ENCODE data around the gene TOM1L2.

The TOM1L2 gene

GRCh38 chr17:17975436-17975835 lies 3.2 kb upstream of the TOM1L2 start:
- Histone ChIP-seq H3K27ac (ENCODE audit: insufficient read depth, low read length, poor library complexity, severe bottlenecking) (no peak overlapping the region), H3K36me3 (ENCODE audit: control insufficient read depth, insufficient read depth, low read length) (no peaks in the 10 kb centered on the region), H3K9me3 (ENCODE audit: control insufficient read depth, low read length) (no peaks in the 10 kb centered on the region), H3K4me1 (ENCODE audit: control insufficient read depth, insufficient read depth, low read length, poor library complexity, severe bottlenecking) (peaks cover 16% of the 10 kb centered on the region), H3K27me3 (replicated peaks; ENCODE audit: control insufficient read depth, insufficient read depth, low read length, poor library complexity, severe bottlenecking) (no peaks in the 10 kb centered on the region), H3K4me3 (ENCODE audit: insufficient read depth, low read depth, low read length, poor library complexity, severe bottlenecking) (no peak overlapping the region)
- no peak for DNase-seq

- H3K4me1 ChIP-seq (ENCODE audit: control insufficient read depth, insufficient read depth, low read length, poor library complexity, severe bottlenecking): peaks cover 17% of the 10 kb centered on the region
- H3K27me3 ChIP-seq (replicated peaks; ENCODE audit: control insufficient read depth, insufficient read depth, low read length, poor library complexity, severe bottlenecking): no peaks in the 10 kb centered on the region
- DNase-seq: no peak
- H3K27ac ChIP-seq (ENCODE audit: insufficient read depth, low read length, poor library complexity, severe bottlenecking): peak overlapping the region; percentile 59
- H3K4me3 ChIP-seq (ENCODE audit: insufficient read depth, low read depth, low read length, poor library complexity, severe bottlenecking): peak overlapping the region; percentile 46
- no peaks in the 10 kb centered on the region for H3K9me3 ChIP-seq (ENCODE audit: control insufficient read depth, low read length)
- no peaks in the 10 kb centered on the region for H3K36me3 ChIP-seq (ENCODE audit: control insufficient read depth, insufficient read depth, low read length)
Observed at GRCh38 chr17:17972952-17973254, 703 bp upstream of the TOM1L2 start.

- H3K4me1 ChIP-seq (ENCODE audit: control insufficient read depth, insufficient read depth, low read length, poor library complexity, severe bottlenecking): peaks cover 17% of the 10 kb centered on the region
Observed at GRCh38 chr17:17971431-17972125, 622 bp downstream of the TOM1L2 start.

GRCh38 chr17:17970699-17971430 lies 1.3 kb downstream of the TOM1L2 start:
- no peaks in the 10 kb centered on the region for H3K36me3 ChIP-seq (ENCODE audit: control insufficient read depth, insufficient read depth, low read length)
- H3K9me3 ChIP-seq (ENCODE audit: control insufficient read depth, low read length): no peaks in the 10 kb centered on the region
- no peaks in the 10 kb centered on the region for H3K27me3 ChIP-seq (replicated peaks; ENCODE audit: control insufficient read depth, insufficient read depth, low read length, poor library complexity, severe bottlenecking)
- no peak for DNase-seq
- H3K4me3 ChIP-seq (ENCODE audit: insufficient read depth, low read depth, low read length, poor library complexity, severe bottlenecking): peak overlapping the region; percentile 77
- peaks cover 22% of the 10 kb centered on the region for H3K4me1 ChIP-seq (ENCODE audit: control insufficient read depth, insufficient read depth, low read length, poor library complexity, severe bottlenecking)
- H3K27ac ChIP-seq (ENCODE audit: insufficient read depth, low read length, poor library complexity, severe bottlenecking): no peak overlapping the region

More at GRCh38 chr17:17971431-17972125, 622 bp downstream of the TOM1L2 start:
- Histone ChIP-seq H3K27me3 (replicated peaks; ENCODE audit: control insufficient read depth, insufficient read depth, low read length, poor library complexity, severe bottlenecking) (no peaks in the 10 kb centered on the region), H3K27ac (ENCODE audit: insufficient read depth, low read length, poor library complexity, severe bottlenecking) (peak overlapping the region; percentile 84), H3K4me3 (ENCODE audit: insufficient read depth, low read depth, low read length, poor library complexity, severe bottlenecking) (peak overlapping the region; percentile 77), H3K36me3 (ENCODE audit: control insufficient read depth, insufficient read depth, low read length) (no peaks in the 10 kb centered on the region), H3K9me3 (ENCODE audit: control insufficient read depth, low read length) (no peaks in the 10 kb centered on the region)
- DNase-seq: peak in 2 of 3 donors; percentile 20 to 28

GRCh38 chr17:17966399-17966798 lies 5.8 kb downstream of the TOM1L2 start:
- Histone ChIP-seq H3K4me3 (ENCODE audit: insufficient read depth, low read depth, low read length, poor library complexity, severe bottlenecking) (no peak overlapping the region), H3K9me3 (ENCODE audit: control insufficient read depth, low read length) (no peaks in the 10 kb centered on the region), H3K36me3 (ENCODE audit: control insufficient read depth, insufficient read depth, low read length) (no peaks in the 10 kb centered on the region), H3K4me1 (ENCODE audit: control insufficient read depth, insufficient read depth, low read length, poor library complexity, severe bottlenecking) (peaks cover 15% of the 10 kb centered on the region), H3K27me3 (replicated peaks; ENCODE audit: control insufficient read depth, insufficient read depth, low read length, poor library complexity, severe bottlenecking) (no peaks in the 10 kb centered on the region), H3K27ac (ENCODE audit: insufficient read depth, low read length, poor library complexity, severe bottlenecking) (no peak overlapping the region)
- DNase-seq: no peak

- Histone ChIP-seq H3K36me3 (ENCODE audit: control insufficient read depth, insufficient read depth, low read length) (no peaks in the 10 kb centered on the region), H3K4me3 (ENCODE audit: insufficient read depth, low read depth, low read length, poor library complexity, severe bottlenecking) (no peak overlapping the region), H3K27me3 (replicated peaks; ENCODE audit: control insufficient read depth, insufficient read depth, low read length, poor library complexity, severe bottlenecking) (no peaks in the 10 kb centered on the region), H3K27ac (ENCODE audit: insufficient read depth, low read length, poor library complexity, severe bottlenecking) (no peak overlapping the region), H3K9me3 (ENCODE audit: control insufficient read depth, low read length) (no peaks in the 10 kb centered on the region), H3K4me1 (ENCODE audit: control insufficient read depth, insufficient read depth, low read length, poor library complexity, severe bottlenecking) (peaks cover 14% of the 10 kb centered on the region)
- no peak for DNase-seq
Observed at GRCh38 chr17:17965152-17965721, 7.0 kb downstream of the TOM1L2 start.

- Histone ChIP-seq H3K4me1 (ENCODE audit: control insufficient read depth, insufficient read depth, low read length, poor library complexity, severe bottlenecking) (peaks cover 17% of the 10 kb centered on the region), H3K27me3 (replicated peaks; ENCODE audit: control insufficient read depth, insufficient read depth, low read length, poor library complexity, severe bottlenecking) (no peaks in the 10 kb centered on the region)
Observed at GRCh38 chr17:17964710-17965109, 7.5 kb downstream of the TOM1L2 start.

GRCh38 chr17:17963694-17964436 lies 8.3 kb downstream of the TOM1L2 start:
- no peak overlapping the region for H3K4me3 ChIP-seq (ENCODE audit: insufficient read depth, low read depth, low read length, poor library complexity, severe bottlenecking)
- no peak overlapping the region for H3K27ac ChIP-seq (ENCODE audit: insufficient read depth, low read length, poor library complexity, severe bottlenecking)
- H3K9me3 ChIP-seq (ENCODE audit: control insufficient read depth, low read length): no peaks in the 10 kb centered on the region
- no peak for DNase-seq
- H3K4me1 ChIP-seq (ENCODE audit: control insufficient read depth, insufficient read depth, low read length, poor library complexity, severe bottlenecking): peaks cover 20% of the 10 kb centered on the region
- no peaks in the 10 kb centered on the region for H3K36me3 ChIP-seq (ENCODE audit: control insufficient read depth, insufficient read depth, low read length)
- no peaks in the 10 kb centered on the region for H3K27me3 ChIP-seq (replicated peaks; ENCODE audit: control insufficient read depth, insufficient read depth, low read length, poor library complexity, severe bottlenecking)

More at GRCh38 chr17:17964710-17965109, 7.5 kb downstream of the TOM1L2 start:
- no peaks in the 10 kb centered on the region for H3K36me3 ChIP-seq (ENCODE audit: control insufficient read depth, insufficient read depth, low read length)
- H3K9me3 ChIP-seq (ENCODE audit: control insufficient read depth, low read length): no peaks in the 10 kb centered on the region
- no peak overlapping the region for H3K4me3 ChIP-seq (ENCODE audit: insufficient read depth, low read depth, low read length, poor library complexity, severe bottlenecking)
- DNase-seq: no peak
- no peak overlapping the region for H3K27ac ChIP-seq (ENCODE audit: insufficient read depth, low read length, poor library complexity, severe bottlenecking)

- H3K27ac ChIP-seq (ENCODE audit: insufficient read depth, low read length, poor library complexity, severe bottlenecking): no peak overlapping the region
- no peaks in the 10 kb centered on the region for H3K36me3 ChIP-seq (ENCODE audit: control insufficient read depth, insufficient read depth, low read length)
- H3K27me3 ChIP-seq (replicated peaks; ENCODE audit: control insufficient read depth, insufficient read depth, low read length, poor library complexity, severe bottlenecking): no peaks in the 10 kb centered on the region
- H3K4me3 ChIP-seq (ENCODE audit: insufficient read depth, low read depth, low read length, poor library complexity, severe bottlenecking): no peak overlapping the region
- peaks cover 28% of the 10 kb centered on the region for H3K4me1 ChIP-seq (ENCODE audit: control insufficient read depth, insufficient read depth, low read length, poor library complexity, severe bottlenecking)
- DNase-seq: no peak
- no peaks in the 10 kb centered on the region for H3K9me3 ChIP-seq (ENCODE audit: control insufficient read depth, low read length)
Observed at GRCh38 chr17:17963066-17963465, 9.1 kb downstream of the TOM1L2 start.

Measured in effector memory CD4-positive, alpha-beta T cell (primary cell).